NCI-H460 (cell line): ENCODE results near the gene GUCA2A. TPM values are rescaled to one million over a fixed set of nuclear protein-coding genes. Genes with fewer than 3 reads are reported as not detected.

Source experiments
- DNase-seq: peaks from one replicate; pipeline ENCODE4 v3.0.0-alpha.2; 2016; ENCODE audit warnings: low read depth; ENCODE audit errors: extremely low read depth
- total RNA-seq: library from RNA; depleted of rRNA; stranded (reverse); fragments of >200 nt; shearing (Covaris generic); gene quantifications from 2 replicates; pipeline ENCODE4 v1.2.3, GENCODE V29; 2014

The GUCA2A gene
- total RNA-seq, 1 experiment from 2014 or later = not detected

GRCh38 chr1:42178249-42178648, 13.7 kb upstream of the GUCA2A start:
- DNase-seq = no peak

DNA sequence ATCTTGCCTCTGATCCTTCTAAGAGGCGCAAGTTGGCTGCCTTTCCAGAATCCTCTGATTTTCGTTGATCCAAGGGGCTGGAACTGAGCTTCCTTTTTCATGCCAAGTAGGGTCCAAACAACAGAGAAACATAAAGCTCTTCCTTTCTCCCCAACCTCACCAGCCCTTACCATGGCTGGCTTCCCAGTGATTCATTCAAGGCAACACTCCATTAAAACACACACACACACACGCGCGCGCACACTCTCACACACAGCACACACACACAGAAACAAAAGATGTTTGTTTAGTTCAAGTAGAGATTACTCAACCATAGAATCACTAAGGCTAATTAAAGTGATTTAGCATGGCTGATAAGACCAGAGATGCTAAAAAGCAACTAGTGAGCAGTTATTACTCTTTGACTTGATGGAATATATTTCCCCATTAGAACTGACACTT, 13.0 kb upstream of the GUCA2A start:
- DNase-seq = no peak

DNA sequence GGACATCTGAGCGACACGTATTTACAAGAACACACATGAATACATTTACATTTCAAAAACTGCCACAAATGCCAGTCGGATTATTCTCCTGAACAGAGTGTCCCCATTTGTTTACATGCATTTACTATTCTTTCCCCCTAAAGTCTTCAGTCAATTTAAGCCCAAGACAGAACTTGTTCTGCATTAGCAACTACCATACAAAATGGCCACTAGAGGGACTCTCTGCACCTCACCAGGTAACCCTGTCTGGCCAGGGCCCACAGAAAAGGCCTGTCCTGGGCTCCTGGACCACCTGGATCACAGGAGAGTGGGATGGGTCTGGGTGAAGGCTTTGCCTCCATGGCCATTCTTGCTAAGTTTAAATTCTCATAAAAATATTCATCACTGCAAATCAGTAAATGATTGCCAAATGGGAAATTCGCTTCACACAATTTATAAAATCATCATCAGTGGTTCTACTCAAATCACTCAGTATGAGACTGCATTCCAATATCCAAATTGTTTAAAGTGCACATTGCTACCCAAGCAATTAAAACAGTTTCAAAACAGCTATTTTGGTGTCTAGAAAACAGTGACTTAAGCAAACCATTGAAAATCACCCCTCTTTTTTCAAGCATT, 12.5 kb upstream of the GUCA2A start:
- peak; percentile 30 for DNase-seq

- DNase-seq = no peak
Measured at GRCh38 chr1:42175314-42176054, 10.9 kb upstream of the GUCA2A start.

GRCh38 chr1:42173961-42174735, 9.6 kb upstream of the GUCA2A start:
- DNase-seq = no peak

- DNase-seq = peak; percentile 27
Measured at GRCh38 chr1:42173155-42173933, 8.8 kb upstream of the GUCA2A start.

GRCh38 chr1:42172381-42173133, 8.0 kb upstream of the GUCA2A start:
- DNase-seq = no peak

DNA sequence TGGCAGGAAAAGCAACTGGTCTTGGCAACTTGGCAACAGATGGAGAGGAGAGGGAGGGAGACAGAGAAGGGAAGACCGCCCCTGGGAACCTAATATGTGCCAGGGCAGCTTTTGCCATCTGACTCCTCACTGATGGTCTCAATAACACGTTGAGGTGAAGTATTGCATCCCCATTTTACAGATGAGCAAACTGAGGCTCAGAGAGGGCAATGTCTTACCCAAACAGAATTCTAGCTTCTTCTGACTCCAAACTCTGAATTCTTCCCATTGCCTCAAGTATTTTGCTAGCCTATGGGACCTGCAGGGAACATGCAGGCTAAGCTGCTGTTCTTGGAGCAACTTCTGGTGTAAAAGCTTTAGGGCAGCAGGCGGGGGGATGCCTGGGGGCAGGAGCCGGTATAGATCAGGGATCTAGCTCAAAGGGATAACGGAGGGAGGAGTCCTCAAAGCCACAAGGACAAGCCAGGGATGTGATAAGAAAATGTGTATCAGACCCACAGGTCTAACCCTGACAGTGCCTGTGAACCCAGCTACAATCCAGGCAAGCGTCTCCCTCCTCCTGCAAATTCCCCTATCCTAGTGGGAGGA, 7.2 kb upstream of the GUCA2A start:
- DNase-seq = no peak

- DNase-seq = no peak
Measured at GRCh38 chr1:42170779-42171621, 6.5 kb upstream of the GUCA2A start.

DNA sequence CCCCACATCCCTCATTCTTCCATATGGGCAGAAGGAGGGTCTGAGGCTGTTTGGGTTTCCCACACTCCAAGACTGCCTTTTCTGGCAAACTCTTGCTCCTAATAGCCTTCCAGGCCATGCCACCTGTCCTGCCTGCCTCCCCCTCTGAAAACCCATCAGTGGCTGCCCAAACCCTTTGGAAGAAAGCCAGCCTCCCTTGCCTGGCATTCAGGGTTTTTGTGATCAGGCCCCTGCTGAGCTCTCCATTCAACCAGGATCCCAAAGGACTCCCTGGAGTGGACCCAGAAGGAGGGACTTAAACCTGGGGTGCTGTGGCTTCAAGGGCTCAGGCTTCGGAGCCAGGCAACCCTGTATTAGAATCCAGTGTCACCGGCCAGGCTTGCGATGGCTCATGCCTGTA, 4.2 kb upstream of the GUCA2A start:
- DNase-seq = no peak

DNA sequence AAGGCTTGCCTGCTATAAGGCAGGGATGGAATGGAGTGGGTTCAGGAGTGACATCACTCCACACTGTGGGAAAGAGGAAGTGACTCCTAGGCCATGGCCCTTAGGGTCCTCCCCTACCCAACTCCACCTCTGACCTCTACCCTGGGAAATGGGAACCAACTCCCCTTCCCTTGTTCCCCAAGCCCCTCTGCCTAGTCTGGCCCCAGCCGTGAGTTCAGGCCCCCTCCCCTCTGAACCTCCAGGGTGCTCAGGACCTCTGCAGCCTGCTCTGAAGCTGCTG, 3.8 kb upstream of the GUCA2A start:
- DNase-seq = no peak

DNA sequence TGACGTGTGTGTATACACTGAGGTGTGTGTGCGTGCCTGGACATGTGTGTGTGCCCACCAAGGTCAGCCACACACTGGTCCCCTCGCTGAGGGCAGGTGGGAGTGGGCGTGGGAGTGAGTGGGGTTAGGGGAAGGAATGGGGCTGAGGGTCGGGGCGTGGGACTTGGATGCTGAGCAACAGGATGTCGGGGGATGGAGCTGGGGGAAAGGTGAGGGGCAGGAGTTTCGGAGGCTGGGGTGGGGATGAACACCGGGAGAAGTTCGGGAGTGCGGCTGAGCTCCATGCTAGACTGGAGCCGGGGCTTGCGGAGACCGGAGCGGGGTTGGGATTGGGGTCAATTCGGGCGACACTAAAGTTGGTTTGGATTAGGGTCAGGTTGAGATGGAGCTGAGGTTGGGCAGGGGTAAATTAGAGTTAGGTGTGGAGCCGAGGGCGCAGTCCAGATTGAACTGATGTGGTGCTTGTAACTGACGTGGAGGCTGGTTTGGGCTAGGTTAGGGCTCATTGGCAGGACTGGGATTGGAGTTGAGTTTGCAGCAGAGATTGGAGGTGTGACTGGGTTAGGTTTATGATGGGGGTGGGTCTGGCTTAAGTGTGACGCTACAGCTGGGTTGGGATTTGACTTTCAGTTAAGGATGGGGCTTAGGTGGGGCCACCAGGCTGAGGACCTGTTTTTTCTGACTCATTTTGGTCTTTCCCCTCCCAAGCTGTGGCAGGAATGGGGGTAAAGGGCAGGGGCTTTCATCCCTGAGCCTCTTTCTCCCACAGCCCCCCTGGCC, 3.3 kb upstream of the GUCA2A start:
- no peak for DNase-seq

DNA sequence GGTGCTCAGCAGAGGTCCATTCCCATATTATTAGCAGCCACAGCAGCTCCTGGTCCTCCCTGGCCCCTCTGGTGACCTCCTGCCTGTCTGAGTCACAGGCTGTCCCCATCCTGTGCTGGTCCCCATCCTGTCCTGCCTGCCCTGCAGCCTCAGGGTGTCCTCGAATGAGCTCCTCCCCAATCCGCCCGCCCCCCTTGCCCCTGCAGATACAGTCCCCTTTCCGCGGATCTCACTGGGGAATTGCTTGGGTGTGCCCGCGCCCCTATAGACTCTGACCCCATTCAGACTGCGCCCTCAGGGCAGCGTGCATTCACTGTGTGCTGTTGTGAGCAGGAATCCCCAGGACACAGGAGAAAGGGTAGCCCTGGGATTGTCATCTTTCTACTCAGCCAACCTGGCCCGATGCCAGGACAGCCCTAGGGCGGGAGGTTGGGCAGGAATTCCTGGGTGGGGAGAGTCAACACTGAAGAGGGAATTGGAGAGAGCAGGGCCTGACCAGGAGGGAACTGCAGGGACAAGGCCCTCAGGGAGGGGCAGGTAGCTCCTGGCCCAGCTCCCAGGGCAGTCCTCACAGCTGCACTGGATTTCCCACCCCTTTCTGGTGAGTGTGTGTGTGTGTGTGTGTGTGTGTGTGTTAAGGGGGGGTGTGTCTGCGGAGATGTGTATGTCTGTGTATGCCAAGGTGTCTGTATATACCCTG, 1.1 kb upstream of the GUCA2A start:
- peak; percentile 31 for DNase-seq

DNA sequence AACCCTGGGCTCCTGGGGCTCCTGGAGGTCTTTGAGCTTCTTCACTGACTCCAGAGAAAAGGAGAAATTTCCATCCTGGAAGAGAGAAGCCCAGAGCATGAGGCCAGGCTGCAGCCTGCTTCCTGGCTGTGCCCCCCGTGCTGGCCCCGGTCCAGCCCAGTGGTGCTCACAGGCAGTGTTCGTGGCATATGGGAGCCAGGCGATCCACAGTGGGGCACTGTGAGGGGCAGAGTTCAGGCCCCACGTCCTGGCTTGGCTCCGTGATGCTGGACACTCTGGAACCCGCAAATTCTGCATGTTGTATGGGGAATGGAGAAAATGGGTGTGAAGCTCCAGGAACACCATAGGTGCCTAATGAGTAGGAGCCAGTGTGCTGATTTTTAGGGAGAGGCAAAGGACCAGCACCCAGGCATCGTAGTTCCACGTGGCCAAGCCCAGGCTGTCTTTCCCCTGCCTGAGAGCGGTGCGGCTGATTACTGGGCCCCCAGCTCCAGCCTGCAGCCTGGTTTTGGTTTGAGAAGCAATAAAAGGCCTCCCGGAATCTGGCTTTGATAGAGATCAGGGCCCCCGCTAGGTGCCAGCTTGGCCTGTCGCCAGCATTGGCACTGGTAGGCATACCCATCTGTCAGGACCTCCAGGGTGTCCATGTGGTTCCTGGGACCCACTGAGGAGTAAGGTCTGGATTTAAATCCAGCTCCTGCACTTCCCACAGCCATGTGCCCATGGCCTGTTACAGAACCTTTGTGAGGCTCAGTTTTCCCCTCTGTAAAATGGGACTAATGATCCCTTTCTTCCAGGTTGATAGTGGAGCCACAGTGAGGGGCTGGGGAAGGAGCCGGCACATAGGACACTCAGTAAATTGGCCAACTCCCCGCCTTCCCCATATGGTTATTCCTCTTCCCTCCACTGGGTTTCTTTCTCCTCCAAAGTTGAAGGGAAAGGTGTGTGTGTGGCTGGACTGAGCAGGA, 725 bp downstream of the GUCA2A start:
- DNase-seq = no peak

DNA sequence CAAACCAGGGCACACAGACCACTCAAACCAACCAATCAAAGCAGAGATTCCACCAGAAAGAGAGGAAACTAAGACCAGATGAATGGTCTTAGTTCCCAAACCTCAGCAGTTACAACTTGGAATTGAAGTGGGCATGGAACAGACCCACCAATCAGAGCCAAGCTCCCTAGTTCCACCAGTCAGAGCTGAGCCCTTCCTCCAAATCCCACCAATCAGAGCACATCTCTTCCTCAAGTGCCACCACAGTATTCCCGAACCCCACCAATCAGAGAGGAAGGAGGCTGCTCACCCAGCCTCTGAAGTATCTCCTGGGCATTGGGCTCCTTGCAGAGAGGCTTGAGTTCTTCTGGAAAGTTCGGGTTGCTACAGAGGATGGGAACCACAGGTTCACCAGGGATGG, 1.4 kb downstream of the GUCA2A start:
- DNase-seq = no peak

DNA sequence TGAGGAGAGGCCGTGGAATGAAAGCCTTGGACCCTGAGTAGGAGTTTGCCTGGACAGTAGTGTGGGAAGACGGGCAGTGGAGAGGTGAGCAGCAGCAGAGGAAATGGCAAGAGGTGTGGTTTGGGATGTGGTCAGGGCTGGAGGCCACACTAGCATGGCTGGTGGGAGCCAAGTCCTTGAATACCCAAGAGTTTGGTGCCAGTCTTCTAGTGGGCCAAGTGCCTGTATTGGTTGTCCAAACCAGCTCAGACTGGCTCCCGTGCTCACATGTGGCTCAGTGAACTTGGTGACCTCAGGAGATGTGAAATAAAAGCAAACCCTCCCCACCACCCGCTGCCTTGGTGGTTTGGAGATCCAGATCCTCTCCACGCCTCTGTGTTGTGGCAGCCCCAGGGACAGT, 2.4 kb downstream of the GUCA2A start:
- DNase-seq = no peak

- no peak for DNase-seq
Measured at GRCh38 chr1:42158189-42158588, 6.4 kb downstream of the GUCA2A start.
